Muscle layer of colon (tissue), 2 donors: ENCODE measurements around the gene NACC1.
A peak's percentile ranks its signal among the peaks of the same experiment; 100 is the strongest.

ENCODE experiments used
- H3K27ac ChIP-seq: one replicate; pipeline ENCODE4 v1.7.0; 2013; ENCODE audit warnings: low read depth, mild to moderate bottlenecking, low read length, moderate library complexity
- H3K27me3 ChIP-seq, 2 donors: one replicate each; pipeline ENCODE4 v1.7.0; 2013; ENCODE audit warnings: low read length in 2 of 2, mild to moderate bottlenecking in 2 of 2; ENCODE audit not compliant: insufficient read depth in 2 of 2, control insufficient read depth in 1 of 2
- H3K36me3 ChIP-seq: one replicate; pipeline ENCODE4 v1.7.0; 2013; ENCODE audit warnings: mild to moderate bottlenecking, low read length; ENCODE audit not compliant: insufficient read depth
- H3K4me1 ChIP-seq: one replicate; pipeline ENCODE4 v1.7.0; 2013; ENCODE audit warnings: mild to moderate bottlenecking, low read length; ENCODE audit not compliant: insufficient read depth
- H3K4me3 ChIP-seq, 2 donors: one replicate each; pipeline ENCODE4 v1.7.0; 2013; ENCODE audit warnings: low read length in 2 of 2, low read depth in 1 of 2, mild to moderate bottlenecking in 1 of 2, moderate library complexity in 1 of 2
- H3K9ac ChIP-seq: one replicate; pipeline ENCODE4 v1.7.0; 2013; ENCODE audit warnings: low read length
- H3K9me3 ChIP-seq: one replicate; pipeline ENCODE4 v1.7.0; 2013; ENCODE audit warnings: mild to moderate bottlenecking, low read length
- donor health status: abdominal sarcoma.
- donor health status: Adenocarcinoma of cecum.

NACC1 gene

DNA sequence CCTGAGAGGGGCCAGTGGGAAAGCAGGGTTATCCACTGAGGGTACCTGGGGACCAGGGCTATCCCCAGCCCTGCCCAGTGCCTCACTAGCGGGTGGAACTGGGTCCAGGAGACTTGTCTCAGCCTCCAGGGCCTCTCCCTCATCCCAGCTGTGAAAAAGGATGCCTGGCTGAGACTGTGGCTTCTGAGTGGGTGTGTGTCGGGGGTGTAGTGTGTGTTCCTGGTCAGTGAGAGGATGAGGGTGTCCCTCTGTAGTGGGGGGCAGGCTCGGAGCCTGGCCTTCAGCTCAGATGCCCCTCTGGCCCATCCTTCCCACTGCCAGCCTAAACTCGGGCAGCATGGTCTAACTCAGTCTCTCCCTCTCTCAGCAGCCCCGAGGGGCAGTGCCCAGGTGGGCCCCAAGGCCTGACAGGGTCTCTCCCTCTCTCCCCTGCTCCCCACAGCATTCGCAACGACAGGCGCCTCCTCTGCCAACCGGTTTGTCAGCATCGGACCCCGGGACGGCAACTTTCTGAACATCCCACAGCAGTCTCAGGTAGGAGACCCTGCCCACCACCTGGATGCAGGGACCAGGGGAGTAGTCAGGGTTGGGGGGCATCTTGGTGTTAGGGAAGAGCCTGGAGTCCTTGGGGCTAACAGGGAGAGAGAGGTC, 28.1 kb upstream of the NACC1 start:
- Histone ChIP-seq H3K4me1 (peaks cover 73% of the 10 kb centered on the region), H3K9ac (no peak overlapping the region), H3K4me3 (no peak overlapping the region), H3K36me3 (peaks cover 47% of the 10 kb centered on the region), H3K9me3 (no peaks in the 10 kb centered on the region), H3K27me3 (no peaks in the 10 kb centered on the region), H3K27ac (no peak overlapping the region)

DNA sequence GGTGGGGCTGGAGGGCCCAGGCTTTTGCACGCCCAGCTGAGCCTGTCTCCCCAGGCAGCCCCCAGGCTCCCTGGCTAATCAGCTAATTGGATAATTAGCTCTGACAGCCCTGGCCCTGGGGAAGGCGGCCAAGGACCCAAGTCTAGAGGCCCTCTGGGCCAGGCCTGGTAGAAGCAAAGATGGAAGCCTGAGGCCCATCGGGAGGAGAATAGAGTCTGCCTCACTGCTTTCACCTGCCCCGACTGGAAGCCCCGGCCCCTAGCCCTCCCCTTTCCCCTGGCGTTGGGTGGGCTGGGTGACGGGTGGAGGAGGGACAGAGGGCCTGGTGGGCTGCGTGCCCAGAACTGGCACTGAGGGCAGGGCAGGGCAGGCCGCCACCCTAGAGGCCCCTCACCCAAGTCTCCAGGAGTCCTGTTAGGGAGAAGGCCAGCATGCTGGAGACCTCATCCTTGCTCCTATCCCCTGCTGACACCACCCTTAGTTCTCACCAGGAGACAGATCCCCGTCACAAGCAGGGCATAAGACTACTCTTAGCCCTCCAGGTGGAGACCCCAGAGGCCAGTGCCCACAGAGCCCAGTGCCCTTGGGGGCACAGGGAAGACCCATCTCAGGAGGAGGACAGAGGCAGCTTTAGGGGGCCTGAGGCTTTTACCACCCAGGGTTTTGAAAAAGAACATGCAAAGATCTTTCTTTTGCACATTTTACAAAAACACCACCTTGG, 27.4 kb upstream of the NACC1 start:
- peaks cover 41% of the 10 kb centered on the region for H3K36me3 ChIP-seq

DNA sequence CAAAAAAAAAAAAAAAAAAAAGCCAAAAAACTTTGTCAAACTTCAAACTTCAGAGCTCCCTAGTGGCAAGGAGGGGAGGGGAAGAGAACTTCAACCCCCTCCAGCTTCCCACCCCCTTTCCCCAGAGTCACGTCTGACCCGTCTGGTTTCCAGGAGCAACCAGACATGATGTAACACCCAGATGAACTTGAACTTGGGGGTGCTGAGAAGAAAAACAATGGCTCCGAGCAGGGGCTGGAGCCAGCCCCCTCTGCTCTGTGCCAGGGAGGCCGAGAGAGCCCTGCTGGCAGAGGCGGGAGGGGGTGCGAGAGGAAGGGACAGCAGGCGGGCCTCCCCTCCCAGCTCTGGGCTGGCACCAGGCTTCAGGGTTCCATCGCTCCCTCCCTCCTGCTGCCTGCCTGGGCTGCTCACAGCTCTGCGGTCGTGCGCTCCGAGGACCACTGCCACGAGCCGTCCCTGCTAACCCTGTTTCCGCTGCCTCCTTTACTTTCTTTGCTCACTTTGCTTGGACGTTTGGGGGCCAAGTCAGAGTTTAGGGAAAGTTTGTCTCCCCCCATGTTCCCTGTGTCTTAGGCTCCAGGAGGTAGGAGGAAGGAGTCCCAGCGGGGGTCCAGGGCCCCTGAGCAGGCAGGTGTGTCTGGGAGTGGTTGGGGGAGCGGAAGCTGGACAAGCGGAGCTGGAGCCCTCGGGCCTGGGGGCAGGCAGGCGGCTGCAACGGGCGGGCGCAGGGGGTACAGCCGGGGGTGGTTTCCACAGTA, 26.5 kb upstream of the NACC1 start:
- H3K36me3 ChIP-seq: peaks cover 37% of the 10 kb centered on the region
- H3K27me3 ChIP-seq: no peaks in the 10 kb centered on the region
- no peaks in the 10 kb centered on the region for H3K9me3 ChIP-seq
- peaks cover 59% of the 10 kb centered on the region for H3K4me1 ChIP-seq
- H3K27ac ChIP-seq: peak overlapping the region; percentile 90
- H3K9ac ChIP-seq: peak overlapping the region; percentile 30
- peak overlapping the region in 1 of 2 donors; percentile 22 for H3K4me3 ChIP-seq

More for the DNA sequence above, 27.4 kb upstream of the NACC1 start:
- H3K4me3 ChIP-seq: no peak overlapping the region
- no peak overlapping the region for H3K9ac ChIP-seq
- H3K27ac ChIP-seq: peak overlapping the region; percentile 90
- no peaks in the 10 kb centered on the region for H3K27me3 ChIP-seq
- H3K9me3 ChIP-seq: no peaks in the 10 kb centered on the region
- peaks cover 66% of the 10 kb centered on the region for H3K4me1 ChIP-seq

DNA sequence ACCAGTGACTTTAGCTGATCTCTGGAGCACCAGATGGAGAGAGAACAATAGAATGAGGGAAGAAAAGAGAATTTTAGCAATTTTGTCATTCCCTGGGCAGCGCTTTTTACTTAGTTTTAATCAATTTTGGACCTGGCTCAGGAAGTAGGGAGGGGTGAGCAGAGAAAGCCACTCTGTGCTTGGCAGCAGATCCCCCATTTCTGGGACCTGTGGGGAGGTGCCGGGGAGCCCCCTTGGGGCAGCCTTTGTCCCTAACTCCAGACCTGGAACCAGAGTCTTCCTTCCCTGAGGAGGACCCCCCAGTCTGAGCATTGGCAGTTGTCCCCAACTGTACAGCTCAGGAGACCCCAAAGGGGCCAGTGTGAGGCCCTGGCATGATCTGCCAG, 25.9 kb upstream of the NACC1 start:
- Histone ChIP-seq H3K27me3 (no peaks in the 10 kb centered on the region), H3K36me3 (peaks cover 31% of the 10 kb centered on the region), H3K4me1 (peaks cover 59% of the 10 kb centered on the region), H3K4me3 (peak overlapping the region in 1 of 2 donors; percentile 22), H3K9me3 (no peaks in the 10 kb centered on the region), H3K27ac (peak overlapping the region; percentile 90), H3K9ac (peak overlapping the region; percentile 44)

DNA sequence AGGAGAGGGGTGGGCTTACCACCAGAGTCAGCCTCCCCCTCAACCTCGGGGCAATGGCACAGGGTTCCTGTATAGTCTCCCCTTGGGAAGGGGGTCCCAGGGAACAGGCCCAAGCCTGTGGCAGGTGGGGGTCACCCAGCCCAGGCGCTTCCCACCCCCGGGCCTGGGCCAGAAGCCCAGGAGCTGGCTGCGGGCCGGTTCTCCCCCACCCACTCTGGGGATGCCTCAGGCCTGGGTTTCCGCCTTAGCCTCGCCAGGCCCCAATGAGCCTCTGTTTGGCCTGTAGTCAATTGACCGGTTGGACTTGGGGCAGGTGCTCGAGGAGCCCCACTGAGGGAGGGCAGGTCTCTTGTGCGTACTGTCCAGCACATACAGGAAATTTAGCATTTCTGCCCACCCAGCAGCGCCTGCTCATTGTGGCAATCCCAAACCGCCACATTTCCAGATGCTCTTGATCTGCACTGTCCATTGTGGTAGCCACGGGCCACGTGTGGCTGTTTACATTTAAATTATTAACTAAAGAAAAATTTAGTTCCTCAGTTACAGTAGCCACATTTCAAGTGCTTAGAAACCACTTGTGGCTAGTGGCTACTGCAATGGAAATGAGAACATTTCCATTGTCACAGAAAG, 25.3 kb upstream of the NACC1 start:
- Histone ChIP-seq H3K4me3 (peak overlapping the region in 1 of 2 donors; percentile 22), H3K9me3 (no peaks in the 10 kb centered on the region), H3K9ac (peak overlapping the region; percentile 44), H3K27ac (peak overlapping the region; percentile 90), H3K4me1 (peaks cover 59% of the 10 kb centered on the region), H3K27me3 (no peaks in the 10 kb centered on the region), H3K36me3 (peaks cover 28% of the 10 kb centered on the region)

DNA sequence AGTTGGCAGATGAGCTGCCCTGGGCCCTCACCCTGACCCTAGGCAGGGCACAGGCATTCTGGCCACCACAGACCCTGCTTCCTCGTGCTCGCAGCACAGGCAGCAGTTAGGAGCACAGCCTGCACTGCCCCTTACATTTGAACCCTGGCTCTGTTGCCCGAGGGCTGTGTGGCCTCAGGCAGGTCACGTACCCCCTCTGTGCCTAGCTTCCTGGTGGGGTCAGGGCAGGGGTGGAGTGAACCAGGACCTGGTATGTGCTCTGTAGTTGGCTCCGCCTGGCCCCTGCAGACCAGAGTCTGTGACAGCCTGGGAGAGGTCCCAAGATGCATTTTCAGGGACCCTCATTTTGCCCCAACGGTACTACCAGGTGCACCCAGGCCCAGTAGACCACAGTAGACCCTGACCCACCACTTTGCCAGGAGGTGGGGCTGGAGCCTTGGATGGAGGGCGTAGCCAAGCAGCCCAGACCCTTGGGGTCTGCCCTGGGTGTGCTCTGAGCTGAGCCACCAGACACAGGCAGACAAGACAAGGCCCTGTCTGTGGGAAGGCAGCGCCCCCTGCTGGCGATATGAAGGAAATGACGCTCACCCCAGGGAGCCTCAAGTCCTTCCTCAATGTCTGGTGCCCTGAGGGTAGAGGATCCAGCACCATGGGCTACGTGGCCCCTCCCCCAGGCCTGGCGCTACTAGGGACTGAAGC, 24.5 kb upstream of the NACC1 start:
- Histone ChIP-seq H3K4me1 (peaks cover 59% of the 10 kb centered on the region), H3K9ac (no peak overlapping the region), H3K27me3 (no peaks in the 10 kb centered on the region), H3K4me3 (no peak overlapping the region), H3K36me3 (peaks cover 28% of the 10 kb centered on the region), H3K9me3 (no peaks in the 10 kb centered on the region), H3K27ac (peak overlapping the region; percentile 24)

DNA sequence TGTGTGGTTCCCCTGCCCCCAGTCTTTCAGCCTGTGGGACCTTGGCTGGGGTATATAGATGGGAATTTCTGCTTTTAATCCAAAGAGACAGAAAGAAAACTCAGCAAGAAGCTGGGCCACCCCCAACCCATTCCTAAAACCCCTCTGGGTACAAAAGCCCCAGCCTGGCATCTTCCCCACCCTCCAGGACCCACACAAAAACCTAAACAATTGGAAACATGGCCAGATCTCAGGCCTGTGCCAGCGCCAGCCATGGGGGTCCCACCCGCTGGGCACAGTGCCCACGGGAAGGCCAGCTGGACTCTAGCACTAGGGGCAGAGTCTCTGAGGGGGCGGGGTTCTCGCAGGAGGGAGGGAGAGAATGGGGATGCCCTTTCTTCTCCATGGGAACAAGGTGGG, 24.0 kb upstream of the NACC1 start:
- H3K36me3 ChIP-seq: peaks cover 26% of the 10 kb centered on the region
- no peaks in the 10 kb centered on the region for H3K9me3 ChIP-seq
- peak overlapping the region; percentile 24 for H3K27ac ChIP-seq
- no peak overlapping the region for H3K4me3 ChIP-seq
- no peak overlapping the region for H3K9ac ChIP-seq
- no peaks in the 10 kb centered on the region for H3K27me3 ChIP-seq
- H3K4me1 ChIP-seq: peaks cover 62% of the 10 kb centered on the region

DNA sequence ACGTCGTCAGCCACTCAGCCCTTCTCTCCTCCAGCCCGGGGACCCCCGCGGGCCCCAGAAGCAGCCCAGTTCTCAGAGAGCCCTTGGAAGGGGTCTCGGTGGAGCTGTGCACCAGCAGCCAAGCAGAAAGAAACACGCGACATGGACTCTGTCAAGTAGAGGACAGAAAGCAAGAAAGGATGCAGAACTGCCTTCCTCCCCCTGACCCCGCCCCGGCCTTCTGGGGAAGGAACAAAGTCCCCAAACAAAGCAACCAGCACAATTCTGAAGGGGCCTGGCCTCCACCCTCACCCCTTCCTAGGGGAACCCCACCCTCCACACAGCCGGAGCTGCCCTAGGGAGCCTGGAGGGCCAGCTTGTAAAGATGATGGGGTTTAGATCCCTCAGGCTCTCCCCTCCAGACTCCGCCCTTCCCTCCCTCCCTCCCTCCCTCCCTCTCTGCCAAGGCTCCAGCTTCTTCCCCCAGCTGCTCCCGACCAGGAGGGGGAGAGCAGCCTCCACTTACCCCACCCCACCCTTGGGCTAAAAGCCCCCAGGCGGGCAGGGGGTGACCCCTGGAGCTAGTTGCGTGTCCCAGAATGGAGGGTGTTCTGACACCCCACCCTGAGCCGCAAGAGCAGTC, 23.2 kb upstream of the NACC1 start:
- Histone ChIP-seq H3K9ac (no peak overlapping the region), H3K4me1 (peaks cover 60% of the 10 kb centered on the region), H3K36me3 (peaks cover 18% of the 10 kb centered on the region), H3K27ac (no peak overlapping the region), H3K4me3 (no peak overlapping the region), H3K9me3 (no peaks in the 10 kb centered on the region), H3K27me3 (no peaks in the 10 kb centered on the region)

DNA sequence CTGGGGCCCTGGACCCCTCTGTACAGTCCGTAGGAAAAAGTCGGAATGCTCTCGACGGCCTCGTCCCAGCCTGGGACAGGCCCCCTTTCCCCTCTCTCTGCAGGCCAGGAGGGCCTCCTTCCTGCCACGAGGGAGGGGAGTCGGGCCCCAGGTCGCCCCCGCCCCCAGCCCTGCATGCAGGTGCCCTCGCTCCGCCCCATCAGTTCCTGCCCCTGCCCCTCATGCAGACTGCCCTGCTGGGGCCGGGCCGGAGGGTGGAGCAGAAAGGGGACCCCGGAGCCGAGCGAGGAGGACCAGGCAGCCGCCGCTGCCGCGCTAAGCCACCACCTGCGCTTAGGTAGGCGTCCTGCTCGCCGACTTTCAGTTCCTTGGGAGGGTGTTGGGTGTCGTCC, 22.7 kb upstream of the NACC1 start:
- H3K4me1 ChIP-seq: peaks cover 55% of the 10 kb centered on the region
- H3K27me3 ChIP-seq: no peaks in the 10 kb centered on the region
- H3K9me3 ChIP-seq: no peaks in the 10 kb centered on the region
- H3K4me3 ChIP-seq: no peak overlapping the region
- no peak overlapping the region for H3K9ac ChIP-seq
- H3K27ac ChIP-seq: no peak overlapping the region
- peaks cover 13% of the 10 kb centered on the region for H3K36me3 ChIP-seq

DNA sequence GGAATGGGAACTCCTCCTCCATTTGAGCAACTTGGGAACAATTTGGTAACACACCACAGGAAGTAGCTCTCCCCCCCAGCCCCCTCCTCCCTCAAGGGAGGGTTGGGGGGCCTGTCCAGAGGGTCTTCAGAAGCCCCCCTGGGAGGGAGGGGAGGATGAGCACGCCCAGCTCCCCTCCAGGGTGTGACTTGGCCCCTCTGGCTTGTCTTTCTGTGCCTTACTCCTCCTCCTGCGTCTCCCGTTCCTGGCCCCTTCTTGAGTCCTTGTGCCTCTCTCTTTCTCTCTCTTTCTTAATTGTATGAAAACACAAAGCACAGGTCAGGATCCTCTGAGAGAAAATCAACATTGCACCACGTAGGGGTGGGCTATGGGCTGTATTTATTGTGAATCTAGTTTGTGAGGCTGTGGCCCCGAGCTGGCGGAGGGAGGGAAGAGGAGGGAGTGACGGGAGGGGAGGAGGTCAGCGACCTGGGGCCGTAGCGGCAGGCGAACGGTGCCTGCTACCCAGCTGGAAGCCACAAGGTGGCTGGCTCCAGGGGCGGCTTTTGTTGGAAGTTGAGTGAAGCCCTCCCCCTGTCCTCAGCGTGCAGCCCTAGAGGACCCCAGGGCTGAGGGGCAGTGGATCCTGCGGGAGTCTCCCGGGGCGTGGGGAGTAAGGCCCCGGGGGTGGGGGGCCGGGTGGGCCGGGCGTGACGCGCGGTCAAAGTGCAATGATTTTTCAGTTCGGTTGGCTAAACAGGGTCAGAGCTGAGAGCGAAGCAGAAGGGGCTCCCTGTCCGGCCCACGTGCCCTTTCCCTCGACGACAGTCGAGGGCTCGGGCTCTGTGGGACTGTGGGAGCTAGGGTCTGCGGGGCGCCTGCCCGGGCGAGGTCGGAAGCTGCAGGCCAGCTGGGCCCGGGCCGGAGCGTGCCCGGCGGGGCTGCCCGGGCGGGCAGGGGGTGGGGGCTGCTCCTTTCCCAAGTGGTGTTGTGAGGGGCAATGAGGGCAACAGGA, 21.8 kb upstream of the NACC1 start:
- peaks cover 12% of the 10 kb centered on the region for H3K36me3 ChIP-seq
- no peaks in the 10 kb centered on the region for H3K9me3 ChIP-seq
- H3K27me3 ChIP-seq: no peaks in the 10 kb centered on the region
- H3K4me1 ChIP-seq: peaks cover 46% of the 10 kb centered on the region
- H3K9ac ChIP-seq: no peak overlapping the region
- no peak overlapping the region for H3K4me3 ChIP-seq
- H3K27ac ChIP-seq: peak overlapping the region; percentile 40
